Measurements from ENCODE around the gene L3MBTL1. TPM values are rescaled to one million over a fixed set of nuclear protein-coding genes. Genes with fewer than 3 reads are reported as not detected.

Gene L3MBTL1
- polyA plus RNA-seq, 3 donors: 0.31 to 9.0 (median 0.36) TPM

DNA sequence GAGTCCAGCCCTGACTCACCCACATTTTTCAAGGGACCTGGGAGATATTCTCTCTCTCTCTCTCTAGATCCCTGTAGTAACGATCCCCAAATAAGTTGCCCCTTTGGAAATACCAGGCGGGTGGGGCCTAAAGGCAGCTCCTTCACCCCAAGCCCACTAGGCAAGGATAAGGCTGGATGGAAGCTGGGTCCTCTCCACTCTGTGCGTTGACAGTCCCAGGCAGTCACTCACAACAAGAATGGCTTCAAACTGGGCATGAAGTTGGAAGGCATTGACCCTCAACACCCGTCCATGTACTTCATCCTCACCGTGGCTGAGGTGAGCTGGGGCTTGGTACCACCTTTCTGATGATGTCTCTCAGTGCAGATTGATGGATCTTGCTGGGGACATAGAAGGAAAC lies 21.6 kb downstream of the L3MBTL1 start:
- peaks cover 0 to 13% (median 0%) of the 10 kb centered on the region in 3 donors for H3K27me3 Mint-ChIP-seq (ENCODE audit: low read depth in 3 of 3)
- H3K9me3 Mint-ChIP-seq: peaks cover 0 to 1% (median 0%) of the 10 kb centered on the region in 7 donors
- no peak overlapping the region for H3K4me3 ChIP-seq (replicated peaks in 1 of 3; ENCODE audit: low read depth in 2 of 3, low read length in 3 of 3)
- no peak overlapping the region for H3K27ac Mint-ChIP-seq
- no peaks in the 10 kb centered on the region for H4K20me1 ChIP-seq (ENCODE audit: insufficient read depth, low read length)
- H3K4me3 Mint-ChIP-seq: no peak overlapping the region
- intact Hi-C loops (cut with micrococcal nuclease): no loop called here
- H3K27ac ChIP-seq (ENCODE audit: low read depth in 1 of 2, low read length in 2 of 2): no peak overlapping the region
- H3K36me3 ChIP-seq (replicated peaks in 1 of 2; ENCODE audit: control insufficient read depth in 1 of 2, insufficient read depth in 2 of 2, low read length in 2 of 2): no peaks in the 10 kb centered on the region
- no peaks in the 10 kb centered on the region for H3K27me3 ChIP-seq (ENCODE audit: control insufficient read depth in 2 of 2, insufficient read depth in 2 of 2, low read length in 2 of 2)
- no peaks in the 10 kb centered on the region for H3K4me1 Mint-ChIP-seq
- no peak overlapping the region for H3K4me2 ChIP-seq (replicated peaks; ENCODE audit: extremely low read depth, low read length, poor library complexity, severe bottlenecking)
- no peak overlapping the region for H2AFZ ChIP-seq (ENCODE audit: insufficient read depth, low read depth, low read length, poor library complexity, severe bottlenecking)
- H3K9ac ChIP-seq (ENCODE audit: insufficient read depth, low read length, poor library complexity, severe bottlenecking): no peak overlapping the region
- TF ChIP-seq, protein P1, sequence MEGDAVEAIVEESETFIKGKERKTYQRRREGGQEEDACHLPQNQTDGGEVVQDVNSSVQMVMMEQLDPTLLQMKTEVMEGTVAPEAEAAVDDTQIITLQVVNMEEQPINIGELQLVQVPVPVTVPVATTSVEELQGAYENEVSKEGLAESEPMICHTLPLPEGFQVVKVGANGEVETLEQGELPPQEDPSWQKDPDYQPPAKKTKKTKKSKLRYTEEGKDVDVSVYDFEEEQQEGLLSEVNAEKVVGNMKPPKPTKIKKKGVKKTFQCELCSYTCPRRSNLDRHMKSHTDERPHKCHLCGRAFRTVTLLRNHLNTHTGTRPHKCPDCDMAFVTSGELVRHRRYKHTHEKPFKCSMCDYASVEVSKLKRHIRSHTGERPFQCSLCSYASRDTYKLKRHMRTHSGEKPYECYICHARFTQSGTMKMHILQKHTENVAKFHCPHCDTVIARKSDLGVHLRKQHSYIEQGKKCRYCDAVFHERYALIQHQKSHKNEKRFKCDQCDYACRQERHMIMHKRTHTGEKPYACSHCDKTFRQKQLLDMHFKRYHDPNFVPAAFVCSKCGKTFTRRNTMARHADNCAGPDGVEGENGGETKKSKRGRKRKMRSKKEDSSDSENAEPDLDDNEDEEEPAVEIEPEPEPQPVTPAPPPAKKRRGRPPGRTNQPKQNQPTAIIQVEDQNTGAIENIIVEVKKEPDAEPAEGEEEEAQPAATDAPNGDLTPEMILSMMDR (IDR thresholded peaks at IDR 0.05): no peak
- H3K79me2 ChIP-seq (ENCODE audit: insufficient read depth, low read length): no peaks in the 10 kb centered on the region
- H3K9me3 ChIP-seq (replicated peaks in 1 of 2; ENCODE audit: control insufficient read depth in 1 of 2, insufficient read depth in 1 of 2, low read length in 2 of 2): no peaks in the 10 kb centered on the region
- no peaks in the 10 kb centered on the region for H3K4me1 ChIP-seq (ENCODE audit: control insufficient read depth in 1 of 2, insufficient read depth in 2 of 2, low read length in 2 of 2)
- H3K36me3 Mint-ChIP-seq: peaks cover 2% of the 10 kb centered on the region in 2 donors
- WGBS (ENCODE audit: insufficient coverage): 100% methylated on average over 1 of the region's 5 CpGs
- DNase-seq: no peak

- intact Hi-C loops (cut with micrococcal nuclease): loop anchor here (10.0 kb wide), 2 partner anchors 165 to 555 kb away; no protein-coding TSS in a partner anchor
- Mint-ChIP-seq H3K27ac (no peak overlapping the region), H3K27me3 (ENCODE audit: low read depth in 3 of 3) (peaks cover 0 to 13% (median 0%) of the 10 kb centered on the region in 3 donors), H3K36me3 (peaks cover 2 to 3% of the 10 kb centered on the region in 2 donors), H3K4me1 (no peaks in the 10 kb centered on the region), H3K4me3 (no peak overlapping the region), H3K9me3 (peaks cover 0 to 1% (median 0%) of the 10 kb centered on the region in 7 donors)
- no peak overlapping the region for H3K4me3 ChIP-seq (replicated peaks in 1 of 3; ENCODE audit: low read depth in 2 of 3, low read length in 3 of 3)
- H3K4me1 ChIP-seq (ENCODE audit: control insufficient read depth in 1 of 2, insufficient read depth in 2 of 2, low read length in 2 of 2): no peaks in the 10 kb centered on the region
- no peaks in the 10 kb centered on the region for H3K27me3 ChIP-seq (ENCODE audit: control insufficient read depth in 2 of 2, insufficient read depth in 2 of 2, low read length in 2 of 2)
- no peaks in the 10 kb centered on the region for H3K9me3 ChIP-seq (replicated peaks in 1 of 2; ENCODE audit: control insufficient read depth in 1 of 2, insufficient read depth in 1 of 2, low read length in 2 of 2)
- no peak overlapping the region for H3K4me2 ChIP-seq (replicated peaks; ENCODE audit: extremely low read depth, low read length, poor library complexity, severe bottlenecking)
- no peak overlapping the region for H2AFZ ChIP-seq (ENCODE audit: insufficient read depth, low read depth, low read length, poor library complexity, severe bottlenecking)
- DNase-seq: no peak
- no peak overlapping the region for H3K9ac ChIP-seq (ENCODE audit: insufficient read depth, low read length, poor library complexity, severe bottlenecking)
- H4K20me1 ChIP-seq (ENCODE audit: insufficient read depth, low read length): no peaks in the 10 kb centered on the region
- H3K27ac ChIP-seq (ENCODE audit: low read depth in 1 of 2, low read length in 2 of 2): no peak overlapping the region
- TF ChIP-seq, protein P1 (IDR thresholded peaks at IDR 0.05): no peak
- no peaks in the 10 kb centered on the region for H3K79me2 ChIP-seq (ENCODE audit: insufficient read depth, low read length)
- 93% methylated on average over 3 of the region's 3 CpGs for WGBS (ENCODE audit: insufficient coverage)
- no peaks in the 10 kb centered on the region for H3K36me3 ChIP-seq (replicated peaks in 1 of 2; ENCODE audit: control insufficient read depth in 1 of 2, insufficient read depth in 2 of 2, low read length in 2 of 2)
Observed at GRCh38 chr20:43529457-43530153, 22.1 kb downstream of the L3MBTL1 start.
